Hepatocyte (in vitro differentiated cells): Measurements from ENCODE around the gene OR52B6.

Experiments used
- EZH2 ChIP-seq: fragments of 200-600 bp; sonication (generic); IDR thresholded peaks from 2 replicates; pipeline ENCODE4 v1.6.1; 2016; ENCODE audit warnings: antibody characterized with exemption, mild to moderate bottlenecking, borderline replicate concordance
- TF ChIP-seq, protein P1 (sequence below): fragments of 200-600 bp; sonication (generic); IDR thresholded peaks from 2 replicates; pipeline ENCODE4 v1.5.1; 2016; ENCODE audit warnings: antibody characterized with exemption, mild to moderate bottlenecking; ENCODE audit not compliant: poor library complexity

DNA sequence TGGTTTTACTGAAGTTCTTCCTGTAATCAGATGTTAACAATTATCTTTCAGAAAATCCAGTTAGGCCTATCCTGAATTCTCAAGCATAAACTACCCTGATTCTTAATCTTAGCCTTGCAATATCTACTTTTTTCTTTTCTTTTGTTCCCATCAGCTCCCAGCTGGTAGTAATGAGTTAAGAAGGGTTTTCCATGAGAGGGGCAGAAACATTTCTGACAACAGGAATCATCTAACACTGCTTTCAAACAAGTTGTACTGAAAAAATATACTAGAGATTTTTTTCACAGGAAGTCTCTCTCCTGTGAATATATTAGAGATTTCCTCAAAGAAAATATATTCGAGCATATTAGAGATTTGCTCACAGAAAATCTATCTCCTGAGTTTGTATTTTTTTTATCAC lies 12.5 kb downstream of the OR52B6 start:
- TF ChIP-seq, protein P1, sequence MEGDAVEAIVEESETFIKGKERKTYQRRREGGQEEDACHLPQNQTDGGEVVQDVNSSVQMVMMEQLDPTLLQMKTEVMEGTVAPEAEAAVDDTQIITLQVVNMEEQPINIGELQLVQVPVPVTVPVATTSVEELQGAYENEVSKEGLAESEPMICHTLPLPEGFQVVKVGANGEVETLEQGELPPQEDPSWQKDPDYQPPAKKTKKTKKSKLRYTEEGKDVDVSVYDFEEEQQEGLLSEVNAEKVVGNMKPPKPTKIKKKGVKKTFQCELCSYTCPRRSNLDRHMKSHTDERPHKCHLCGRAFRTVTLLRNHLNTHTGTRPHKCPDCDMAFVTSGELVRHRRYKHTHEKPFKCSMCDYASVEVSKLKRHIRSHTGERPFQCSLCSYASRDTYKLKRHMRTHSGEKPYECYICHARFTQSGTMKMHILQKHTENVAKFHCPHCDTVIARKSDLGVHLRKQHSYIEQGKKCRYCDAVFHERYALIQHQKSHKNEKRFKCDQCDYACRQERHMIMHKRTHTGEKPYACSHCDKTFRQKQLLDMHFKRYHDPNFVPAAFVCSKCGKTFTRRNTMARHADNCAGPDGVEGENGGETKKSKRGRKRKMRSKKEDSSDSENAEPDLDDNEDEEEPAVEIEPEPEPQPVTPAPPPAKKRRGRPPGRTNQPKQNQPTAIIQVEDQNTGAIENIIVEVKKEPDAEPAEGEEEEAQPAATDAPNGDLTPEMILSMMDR: no peak
- no peak for TF ChIP-seq EZH2
